A673 (cell line): ENCODE results near the gene SMURF1. TPM values are rescaled to one million over a fixed set of nuclear protein-coding genes. Genes with fewer than 3 reads are reported as not detected.

Experiments used
- BruUV-seq: library from RNA; stranded (reverse); fragments of 400-500 nt; replicated peaks from 2 replicates; lab custom pipeline; 2021; lab: Mats Ljungman, UMichigan
- CTCF ChIA-PET: fragments of 300-600 bp; sonication (Branson Sonifier 250); formaldehyde crosslinking; loops from one replicate; lab custom pipeline; 2022; ENCODE audit warnings: antibody characterized with exemption; lab: Charles Lee
- POLR2A ChIA-PET: fragments of 300-600 bp; sonication (Branson Sonifier 250); formaldehyde crosslinking; loops from one replicate; lab custom pipeline; 2022; ENCODE audit warnings: antibody characterized with exemption; ENCODE audit not compliant: low non-redundant PET; lab: Charles Lee
- DNase-seq: peaks from one replicate; pipeline ENCODE4 v3.0.0-alpha.2; 2015; ENCODE audit warnings: low spot score
- H3K27ac ChIP-seq: fragments of 200-600 bp; sonication (generic); 2 replicates; pipeline ENCODE4 v1.5.1; 2016; ENCODE audit warnings: mixed run types, low read depth, mild to moderate bottlenecking, mixed read lengths, antibody characterized with exemption, low read length; ENCODE audit not compliant: poor library complexity, severe bottlenecking
- H3K27me3 ChIP-seq: fragments of 200-600 bp; sonication (generic); replicated peaks from 2 replicates; pipeline ENCODE4 v1.6.1; 2017; ENCODE audit warnings: mixed run types, low read depth, mild to moderate bottlenecking, mixed read lengths, antibody characterized with exemption, low read length; ENCODE audit not compliant: insufficient read depth, poor library complexity
- H3K36me3 ChIP-seq: fragments of 200-600 bp; sonication (generic); 2 replicates; pipeline ENCODE4 v1.6.1; 2016; ENCODE audit warnings: mixed run types, mild to moderate bottlenecking, mixed read lengths, antibody characterized with exemption, low read length; ENCODE audit not compliant: insufficient read depth, poor library complexity, severe bottlenecking
- H3K4me1 ChIP-seq: fragments of 200-600 bp; sonication (generic); 2 replicates; pipeline ENCODE4 v1.6.1; 2017; ENCODE audit warnings: mixed run types, mild to moderate bottlenecking, mixed read lengths, antibody characterized with exemption, low read length; ENCODE audit not compliant: insufficient read depth, poor library complexity, severe bottlenecking
- H3K4me3 ChIP-seq: fragments of 200-600 bp; sonication (generic); 2 replicates; pipeline ENCODE4 v1.5.1; 2016; ENCODE audit warnings: low read depth, mixed run types, mild to moderate bottlenecking, mixed read lengths, low read length; ENCODE audit not compliant: poor library complexity, severe bottlenecking
- H3K9me3 ChIP-seq: fragments of 200-600 bp; sonication (generic); 2 replicates; pipeline ENCODE4 v1.6.1; 2016; ENCODE audit warnings: mixed run types, low read depth, mild to moderate bottlenecking, mixed read lengths, antibody characterized with exemption, low read length; ENCODE audit not compliant: poor library complexity, severe bottlenecking
- CTCF ChIP-seq: fragments of 300-800, 200-600 bp; sonication (generic); conservative IDR thresholded peaks from 2 replicates; pipeline ENCODE4 v1.5.1; 2017; ENCODE audit warnings: low read depth, mild to moderate bottlenecking, antibody characterized with exemption, low read length, moderate library complexity, mixed read lengths
- EZH2 ChIP-seq: fragments of 200-600 bp; sonication (generic); IDR thresholded peaks from 2 replicates; pipeline ENCODE4 v1.6.1; 2017; ENCODE audit warnings: borderline replicate concordance, low read depth, mild to moderate bottlenecking, mixed read lengths, antibody characterized with exemption, low read length; ENCODE audit not compliant: poor library complexity, severe bottlenecking
- intact Hi-C: fragments of 100-400 bp; cut with micrococcal nuclease; formaldehyde crosslinking; loops from one replicate; pipeline ENCODE4 v1.10.0; 2022; ENCODE audit not compliant: unreplicated experiment
- total RNA-seq: library from RNA; stranded (reverse); gene quantifications from 2 replicates; pipeline ENCODE4 v1.2.3, GENCODE V29; 2021

SMURF1 gene
- total RNA-seq, 1 experiment from 2014 or later = 16.5 TPM

- Histone ChIP-seq H3K4me1 (peaks cover 9% of the 10 kb centered on the region), H3K36me3 (no peaks in the 10 kb centered on the region), H3K9me3 (peaks cover 4% of the 10 kb centered on the region), H3K4me3 (no peak overlapping the region), H3K27me3 (no peaks in the 10 kb centered on the region), H3K27ac (no peak overlapping the region)
- DNase-seq = no peak
- intact Hi-C loops = no loop called here
- TF ChIP-seq EZH2 (no peak), CTCF (no peak)
- POLR2A ChIA-PET = no interaction called here
- CTCF ChIA-PET = no interaction called here
- BruUV-seq = no TSS peak
Observed at GRCh38 chr7:99098286-99098823, 45.6 kb downstream of the SMURF1 start.

- Histone ChIP-seq H3K27me3 (no peaks in the 10 kb centered on the region), H3K4me3 (no peak overlapping the region), H3K27ac (no peak overlapping the region), H3K4me1 (peaks cover 4% of the 10 kb centered on the region), H3K36me3 (no peaks in the 10 kb centered on the region), H3K9me3 (peaks cover 4% of the 10 kb centered on the region)
- TF ChIP-seq EZH2 (no peak), CTCF (no peak)
- intact Hi-C loops = no loop called here
- no TSS peak for BruUV-seq
- no peak for DNase-seq
- CTCF ChIA-PET = no interaction called here
- POLR2A ChIA-PET = no interaction called here
Observed at GRCh38 chr7:99097730-99098129, 46.2 kb downstream of the SMURF1 start.

GRCh38 chr7:99096124-99096887 lies 47.6 kb downstream of the SMURF1 start:
- H3K36me3 ChIP-seq = no peaks in the 10 kb centered on the region
- intact Hi-C loops = no loop called here
- peaks cover 4% of the 10 kb centered on the region for H3K9me3 ChIP-seq
- ChIA-PET CTCF (no interaction called here), POLR2A (no interaction called here)
- no peak for DNase-seq
- no peak for TF ChIP-seq EZH2
- no peak for TF ChIP-seq CTCF
- H3K27ac ChIP-seq = no peak overlapping the region
- no peaks in the 10 kb centered on the region for H3K27me3 ChIP-seq
- H3K4me3 ChIP-seq = no peak overlapping the region
- BruUV-seq = no TSS peak
- peaks cover 4% of the 10 kb centered on the region for H3K4me1 ChIP-seq
